Activated CD8-positive, alpha-beta memory T cell treated with anti-CD3 and anti-CD28 coated beads, Interleukin-2, amount 50 U/mL, for 4 hours (primary cell): ENCODE data around the gene PAFAH1B1.
A peak's percentile ranks its signal among the peaks of the same experiment; 100 is the strongest.
"Not testable (repeated sequence)": the region's sequence is repeated elsewhere in the genome, so short reads cannot be mapped to it uniquely, and the experiment has no call there.

Experiments
- DNase-seq: peaks from one replicate; pipeline ENCODE4 v3.0.0-alpha.2; 2020

Gene PAFAH1B1

DNA sequence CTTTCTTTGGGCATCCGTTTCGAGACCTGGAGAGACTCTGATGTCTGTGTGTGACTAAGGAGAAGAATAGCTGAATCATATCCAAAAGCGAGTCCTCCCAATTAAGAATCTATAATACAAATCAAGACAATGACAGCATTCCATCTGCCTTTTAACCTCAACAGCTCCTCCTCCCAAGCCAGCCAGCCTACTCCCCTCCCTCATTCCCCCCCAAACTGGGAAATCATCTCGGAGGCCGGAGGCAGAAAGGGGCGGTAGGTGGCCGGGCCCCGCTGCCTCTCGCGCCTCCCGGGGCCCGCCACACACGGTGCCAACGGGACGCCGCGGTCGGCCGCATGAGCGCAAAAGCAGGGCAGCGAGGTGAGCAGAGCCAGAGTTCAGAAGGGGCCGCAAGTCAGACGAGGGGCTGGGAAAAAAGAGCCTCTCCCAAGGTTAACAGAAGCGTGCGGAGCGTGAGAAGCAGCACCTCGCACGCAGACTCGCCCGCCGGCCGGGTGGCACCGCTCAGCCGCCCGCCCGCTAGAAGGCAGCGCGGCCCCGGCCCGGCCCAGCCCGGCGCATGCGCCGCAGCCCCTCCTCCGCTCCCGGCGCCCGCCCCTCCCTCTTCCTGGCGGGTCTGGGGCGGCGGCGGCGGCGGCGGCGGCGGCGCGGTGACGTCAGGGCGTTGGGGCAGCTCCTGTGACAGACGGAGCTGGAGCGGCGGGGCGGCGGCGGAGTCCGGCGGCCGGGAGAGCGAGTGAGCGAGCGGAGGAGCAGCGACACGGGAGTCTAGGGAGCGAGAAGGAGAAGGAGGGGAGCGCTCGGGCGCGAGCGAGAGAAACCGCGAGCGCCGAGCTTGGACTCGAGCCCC lies at the start of gene PAFAH1B1:
Gene PAFAH1B1 (plus strand): TSS at position 684 of the 850 bp plus-strand sequence. CDS start 44,635 bp downstream, outside the sequence.
- peak; percentile 96 for DNase-seq

DNA sequence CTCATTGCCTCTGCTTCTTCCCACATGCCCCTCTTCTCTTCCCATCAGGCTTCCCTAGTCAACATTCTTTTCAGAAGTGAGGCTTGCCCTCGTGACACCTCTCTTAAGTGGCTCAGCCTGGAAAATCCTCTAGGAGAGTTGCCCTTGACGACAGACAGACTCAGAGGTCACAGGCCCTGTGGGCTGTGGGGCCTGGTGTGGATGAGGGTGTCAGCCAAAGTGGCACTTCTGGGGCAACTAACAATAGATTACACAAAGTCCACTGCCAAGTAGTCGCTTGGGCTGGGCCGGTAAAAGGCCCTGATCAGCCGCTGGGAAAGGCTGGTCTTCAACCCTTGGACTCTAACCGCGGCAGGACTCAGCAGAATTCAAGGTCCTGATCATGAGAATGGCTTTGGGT lies 48.1 kb upstream of the PAFAH1B1 start:
- DNase-seq, result no peak

DNA sequence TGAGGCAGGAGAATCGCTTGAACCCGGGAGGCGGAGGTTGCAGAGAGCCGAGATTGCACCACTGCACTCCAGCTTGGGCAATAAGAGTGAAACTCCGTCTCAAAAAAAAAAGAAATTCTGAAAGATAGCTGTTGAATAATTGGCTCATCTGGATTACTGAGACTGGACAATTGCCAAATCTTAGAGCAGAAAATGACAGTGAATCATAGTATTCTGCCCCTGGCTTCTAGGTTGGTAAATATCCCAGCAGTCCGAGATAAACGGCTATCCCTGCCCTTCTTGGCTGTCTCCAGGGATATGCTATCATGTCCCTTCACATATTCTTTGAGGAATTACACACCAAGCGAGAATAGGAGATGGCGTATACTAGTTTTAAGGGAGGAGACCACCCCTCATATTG lies 46.3 kb upstream of the PAFAH1B1 start:
- DNase-seq, result no peak

DNA sequence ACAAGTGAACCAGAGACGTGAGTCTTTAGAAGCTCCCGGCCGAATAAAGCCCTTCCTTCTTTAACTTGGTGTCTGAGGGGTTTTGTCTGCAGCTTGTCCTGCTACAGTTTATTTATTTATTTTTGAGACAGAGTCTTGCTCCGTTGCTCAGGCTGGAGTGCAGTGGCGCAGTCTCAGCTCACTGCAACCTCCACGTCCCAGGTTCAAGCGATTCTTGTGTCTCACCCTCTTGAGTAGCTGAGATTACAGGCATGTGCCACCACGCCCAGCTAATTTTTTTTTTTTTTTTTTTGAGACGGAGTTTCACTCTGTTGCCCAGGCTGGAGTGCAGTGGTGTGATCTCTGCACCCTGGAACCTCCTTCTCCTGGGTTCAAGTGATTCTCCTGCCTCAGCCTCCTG lies 45.4 kb upstream of the PAFAH1B1 start:
- DNase-seq, result not testable (repeated sequence)

DNA sequence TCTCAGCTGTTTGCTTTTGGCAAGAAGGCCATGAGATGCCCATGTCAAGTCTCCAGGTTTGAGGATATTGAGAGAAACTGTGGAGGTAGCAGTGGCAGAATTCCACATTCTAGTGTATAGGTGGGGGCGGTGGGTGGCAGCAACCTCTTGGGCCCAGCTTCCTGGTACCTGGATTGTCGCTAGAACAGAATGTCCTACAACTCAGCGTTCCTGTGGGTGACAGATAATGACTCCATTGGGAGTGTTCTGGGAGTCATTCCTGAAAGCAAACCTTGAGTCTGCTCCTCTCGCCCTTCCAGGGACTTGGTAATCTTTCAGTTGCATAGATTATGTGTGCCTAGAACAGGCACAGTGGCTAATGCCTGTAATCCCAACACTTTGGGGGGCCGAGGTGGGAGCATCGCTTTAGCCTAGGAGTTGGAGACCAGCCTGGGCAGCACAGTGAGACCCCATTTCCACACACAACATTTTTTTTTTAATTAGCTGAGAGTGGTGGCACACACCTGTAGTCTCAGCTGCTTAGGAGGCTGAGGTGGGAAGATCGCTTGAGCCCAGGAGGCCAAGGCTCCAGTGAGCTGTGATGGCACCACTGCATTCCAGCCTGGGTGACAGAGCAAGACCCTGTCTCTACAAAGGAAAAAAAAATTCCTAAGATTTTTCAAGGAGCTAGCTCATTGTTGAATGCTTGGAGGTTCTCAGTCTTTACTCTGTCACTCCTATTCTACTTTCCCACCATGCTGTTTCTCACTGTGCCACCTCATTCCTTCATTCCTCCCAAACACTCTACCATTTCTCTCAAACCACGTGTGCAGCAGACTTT lies 43.9 kb upstream of the PAFAH1B1 start:
- DNase-seq, result no peak

DNA sequence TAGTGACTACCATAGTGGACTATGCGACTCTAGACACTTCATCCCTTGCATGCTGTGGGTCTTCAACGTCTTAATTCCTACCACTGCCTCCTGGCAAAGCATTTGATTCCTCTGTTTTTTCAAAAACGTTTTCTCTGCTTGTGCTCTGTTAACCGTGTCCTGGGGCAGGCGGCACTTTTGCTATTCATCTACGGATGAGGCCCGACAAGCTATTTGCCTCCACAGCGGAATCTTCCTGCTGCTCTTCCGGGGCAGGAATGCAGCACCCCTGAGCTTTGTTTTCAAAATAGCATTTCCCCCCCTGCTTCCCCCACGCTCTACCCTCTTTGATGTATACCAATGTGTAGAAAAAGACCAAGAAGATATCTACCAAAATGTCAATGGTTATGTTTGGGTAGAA lies 42.0 kb upstream of the PAFAH1B1 start:
- DNase-seq, result no peak

DNA sequence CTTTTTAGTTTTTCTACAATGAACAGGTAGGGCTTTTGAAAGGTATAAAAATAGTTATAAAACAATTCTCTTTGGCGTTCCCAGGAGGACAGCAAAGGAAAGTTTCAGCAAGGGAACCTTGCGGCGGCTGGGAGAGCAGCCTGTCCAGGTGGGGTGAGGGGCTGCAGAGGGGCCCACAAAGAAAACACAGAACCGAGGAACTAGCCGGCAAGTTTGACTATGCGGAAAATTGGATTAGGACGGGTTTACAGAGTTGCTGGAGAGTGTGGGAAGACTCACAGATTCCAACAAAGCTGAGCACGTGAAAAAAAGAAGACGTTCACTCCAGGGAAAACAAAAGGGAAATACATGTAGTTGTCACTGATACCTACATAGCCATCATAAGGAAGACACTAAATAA lies 41.5 kb upstream of the PAFAH1B1 start:
- DNase-seq, result no peak

DNA sequence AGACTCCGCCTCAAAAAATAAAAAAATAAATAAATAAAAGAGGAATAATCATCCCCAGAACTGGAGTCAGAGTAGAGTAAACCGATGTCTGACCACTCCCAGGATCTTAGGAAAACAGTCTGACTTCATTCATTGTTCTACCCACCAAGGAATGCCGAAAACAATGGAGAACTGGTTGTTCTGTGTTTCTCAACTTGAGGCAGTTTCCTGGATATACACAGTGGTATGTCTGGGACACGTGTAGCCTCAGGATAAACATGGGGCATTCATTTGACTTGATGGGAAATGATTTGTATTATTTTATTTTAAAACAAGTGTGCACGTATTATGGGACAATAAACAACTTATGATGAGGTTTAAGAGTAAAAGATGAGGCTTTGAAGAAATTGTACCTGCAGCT lies 32.8 kb upstream of the PAFAH1B1 start:
- DNase-seq, result no peak

DNA sequence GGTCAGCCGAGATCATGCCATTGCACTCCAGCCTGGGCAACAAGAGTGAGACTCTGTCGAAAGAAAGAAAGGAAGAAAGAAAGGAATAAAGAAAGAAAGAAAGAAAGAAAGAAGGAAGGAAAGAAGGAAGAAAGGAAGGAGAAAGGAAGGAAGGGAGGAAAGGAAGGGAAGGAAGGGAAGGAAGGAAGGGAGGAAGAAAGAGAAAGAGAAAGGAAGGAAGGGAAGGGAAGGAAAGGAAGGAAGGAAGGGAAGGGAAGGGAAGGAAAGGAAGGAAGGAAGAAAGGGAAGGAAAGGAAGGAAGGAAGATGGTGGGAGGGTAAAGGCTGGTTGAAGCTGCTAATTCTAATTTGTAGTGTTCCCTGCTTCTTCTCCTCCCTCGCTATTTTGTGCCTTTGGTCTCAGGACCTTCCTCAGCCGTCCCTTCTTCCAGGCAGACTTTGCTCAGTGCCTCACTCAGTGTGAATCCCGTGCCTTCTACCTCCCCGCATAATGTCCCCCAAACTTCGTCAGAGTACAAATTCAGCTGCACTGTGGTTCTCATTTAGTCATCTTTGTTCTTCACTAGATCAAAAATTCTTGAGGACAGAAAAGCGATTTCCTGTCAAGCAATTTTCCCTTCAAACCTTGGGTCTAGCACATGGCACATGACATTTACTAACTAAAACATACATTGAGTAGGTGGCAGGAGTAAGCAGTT lies 31.1 kb upstream of the PAFAH1B1 start:
- DNase-seq, result no peak

DNA sequence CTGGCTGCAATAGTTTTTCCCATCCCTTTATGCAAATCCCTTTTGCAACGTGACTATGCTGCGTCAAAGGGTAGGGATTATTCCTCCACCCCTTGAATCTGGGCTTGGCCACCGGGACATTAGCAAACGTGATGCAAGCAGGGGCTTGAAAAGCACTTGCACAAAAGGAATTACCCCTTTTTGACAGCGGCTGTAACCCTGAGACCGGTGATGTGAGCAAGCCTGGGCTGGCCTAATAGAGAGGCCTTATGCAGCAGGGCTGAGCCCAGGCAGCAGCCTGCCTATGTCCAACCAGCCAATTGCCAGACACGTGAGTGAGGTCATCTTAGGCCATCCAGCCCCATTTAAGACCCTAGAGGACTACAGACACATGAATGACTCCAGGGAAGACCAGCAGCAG lies 30.4 kb upstream of the PAFAH1B1 start:
- DNase-seq, result no peak

DNA sequence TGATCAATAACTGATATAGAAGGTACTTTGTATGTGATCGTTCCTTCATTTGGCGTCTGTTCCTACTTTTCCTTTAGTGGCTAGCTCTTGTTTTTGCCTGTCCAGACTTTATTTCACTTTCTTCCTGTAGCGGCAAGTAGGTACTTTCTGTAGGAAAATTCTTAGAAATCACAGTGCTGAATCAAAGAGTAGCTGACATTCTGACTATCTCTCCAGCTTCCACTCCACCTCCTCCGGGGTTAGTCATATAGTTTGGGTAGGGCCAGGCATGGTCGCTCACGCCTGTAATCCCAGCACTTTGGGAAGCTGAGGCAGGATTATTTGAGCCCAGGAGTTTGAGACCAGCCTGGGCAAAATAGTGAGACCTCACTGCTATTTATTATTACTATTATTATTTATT lies 29.9 kb upstream of the PAFAH1B1 start:
- no peak for DNase-seq

DNA sequence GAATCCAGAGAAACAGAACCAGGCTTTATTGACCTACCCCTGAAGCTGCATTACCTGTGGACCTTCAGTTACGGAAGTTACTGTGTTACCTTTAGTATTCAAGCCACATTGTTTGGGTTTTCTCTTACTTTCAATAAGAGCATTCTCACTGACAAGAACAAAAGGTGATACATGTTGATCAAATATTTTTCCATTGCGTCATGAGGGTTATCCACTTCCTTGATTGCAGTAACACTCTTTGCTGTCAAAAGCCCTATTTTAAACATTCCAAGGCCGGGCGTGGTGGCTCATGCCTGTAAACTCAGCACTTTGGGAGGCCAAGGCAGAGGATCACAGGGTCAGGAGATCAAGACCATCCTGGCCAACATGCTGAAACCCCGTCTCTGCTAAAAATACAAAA lies 28.6 kb upstream of the PAFAH1B1 start:
- no peak for DNase-seq

DNA sequence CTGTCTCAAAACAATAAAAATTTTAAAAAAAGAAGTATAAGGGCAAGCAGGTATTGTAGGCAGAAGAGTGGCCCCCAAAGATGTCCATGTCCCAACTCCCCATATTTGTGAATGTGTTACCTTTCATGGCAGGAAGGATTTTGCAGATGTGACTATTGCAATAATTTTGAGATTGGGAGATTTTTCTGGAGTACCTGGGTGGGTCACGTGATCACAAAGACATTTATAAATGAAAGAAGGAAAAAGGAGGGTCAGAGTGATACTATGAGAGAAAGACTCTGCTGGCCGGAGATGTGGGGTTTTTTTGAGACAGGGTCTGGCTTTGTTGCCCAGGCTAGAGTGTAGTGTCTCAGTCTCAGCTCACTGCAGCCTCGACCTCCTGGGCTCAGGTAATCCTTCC lies 27.4 kb upstream of the PAFAH1B1 start:
- DNase-seq, result no peak

DNA sequence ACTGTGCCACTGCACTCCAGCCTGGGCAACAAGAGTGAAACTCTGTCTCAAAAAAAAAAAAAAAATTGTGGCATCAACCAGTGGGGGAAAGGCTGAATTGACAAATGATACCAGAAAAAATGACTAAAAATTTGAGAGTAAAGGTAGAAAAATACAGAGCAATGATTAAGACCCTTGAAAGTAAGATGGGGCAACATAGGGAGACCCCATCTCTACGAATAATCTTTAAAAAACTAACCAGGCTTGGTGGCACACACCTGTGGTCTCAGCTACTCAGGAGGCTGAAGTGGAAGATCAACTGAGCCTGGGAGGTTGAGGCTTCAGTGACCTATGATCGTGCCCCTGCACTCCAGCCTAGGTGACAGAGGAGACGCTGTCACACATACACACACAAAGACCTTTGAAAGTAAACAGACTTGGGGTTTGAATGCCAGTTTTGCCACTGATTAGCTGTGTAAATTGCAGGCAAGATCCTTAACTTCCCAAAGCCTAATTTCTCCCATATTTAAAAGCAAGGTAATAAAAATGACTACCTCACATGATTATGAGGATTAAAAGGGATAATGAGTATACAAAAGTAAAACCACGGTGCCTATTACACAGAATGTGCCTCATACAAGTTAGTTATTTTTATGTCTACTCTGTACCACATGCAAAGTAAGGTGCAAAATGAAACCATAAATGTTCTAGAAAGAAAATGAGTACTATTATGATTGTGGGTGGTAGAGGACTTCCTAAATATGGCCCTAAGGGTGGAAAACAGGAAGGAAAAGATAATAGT lies 21.7 kb upstream of the PAFAH1B1 start:
- no peak for DNase-seq

DNA sequence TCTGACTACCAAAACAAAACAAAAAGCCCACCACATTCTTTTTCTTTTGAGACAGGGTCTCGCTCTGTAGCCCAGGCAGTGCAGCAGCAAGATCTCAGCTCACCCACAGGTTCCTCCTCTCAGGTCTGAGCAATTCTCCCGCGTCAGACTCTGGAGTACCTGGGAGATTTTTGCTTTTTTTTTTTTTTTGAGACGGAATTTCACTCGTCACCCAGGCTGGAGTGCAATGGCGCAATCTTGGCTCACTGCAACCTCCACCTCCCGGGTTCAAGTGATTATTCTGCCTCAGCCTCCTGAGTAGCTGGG lies 21.2 kb upstream of the PAFAH1B1 start:
- not testable (repeated sequence) for DNase-seq

DNA sequence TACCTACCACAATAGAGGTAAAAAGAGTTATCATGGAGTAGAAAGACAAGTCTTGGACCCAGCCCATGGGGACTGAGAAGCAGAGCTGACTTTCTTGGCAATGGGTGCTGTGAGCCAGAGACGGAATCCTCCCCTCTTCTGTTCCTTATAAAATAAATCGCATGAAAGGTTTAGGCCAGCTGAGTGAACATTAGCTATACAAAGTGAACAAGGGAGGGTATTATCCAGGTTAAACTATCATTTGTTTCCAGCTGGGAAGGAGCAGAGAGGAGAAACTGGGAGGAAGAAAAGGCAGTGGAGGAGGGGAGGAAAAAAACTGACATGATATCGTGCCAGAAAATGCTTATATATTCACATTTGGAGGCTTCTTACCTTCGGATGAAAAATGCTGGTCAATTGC lies 13.3 kb upstream of the PAFAH1B1 start:
- no peak for DNase-seq

DNA sequence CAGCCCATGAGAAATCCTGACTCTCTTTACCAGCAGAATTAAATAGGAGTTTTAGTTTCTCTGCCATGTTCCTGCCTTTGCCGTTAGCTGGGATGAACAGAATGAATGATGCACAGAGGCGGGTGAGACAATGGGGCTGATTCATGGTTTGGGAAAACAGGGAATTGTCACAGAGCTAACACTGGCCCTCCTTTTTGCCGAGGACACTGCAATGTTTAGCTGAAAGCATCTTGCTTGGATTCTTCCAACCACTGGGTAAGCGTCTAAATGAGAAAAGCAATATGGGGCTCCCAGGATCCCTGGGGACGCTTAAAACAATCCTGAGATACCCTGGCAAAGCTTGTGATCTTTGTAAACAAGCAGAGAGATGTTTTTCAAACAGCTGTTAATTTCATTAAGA lies 12.8 kb upstream of the PAFAH1B1 start:
- no peak for DNase-seq

DNA sequence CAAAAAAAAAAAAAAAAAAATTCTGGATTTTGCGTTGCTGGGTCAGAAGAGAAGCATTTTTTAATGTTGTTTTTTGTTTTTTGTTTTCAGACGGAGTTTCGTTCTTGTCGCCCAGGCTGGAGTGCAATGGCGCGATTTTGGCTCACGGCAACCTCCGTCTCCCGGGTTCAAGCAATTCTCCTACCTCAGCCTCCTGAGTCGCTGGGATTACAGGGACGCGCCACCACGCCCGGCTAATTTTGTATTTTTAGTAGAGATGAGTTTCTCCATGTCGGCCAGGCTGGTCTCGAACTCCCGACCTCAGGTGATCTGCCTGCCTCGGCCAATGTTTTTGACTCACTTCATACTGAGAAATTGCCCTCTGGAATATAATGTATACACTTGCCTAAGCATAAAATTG lies 11.0 kb upstream of the PAFAH1B1 start:
- no peak for DNase-seq

DNA sequence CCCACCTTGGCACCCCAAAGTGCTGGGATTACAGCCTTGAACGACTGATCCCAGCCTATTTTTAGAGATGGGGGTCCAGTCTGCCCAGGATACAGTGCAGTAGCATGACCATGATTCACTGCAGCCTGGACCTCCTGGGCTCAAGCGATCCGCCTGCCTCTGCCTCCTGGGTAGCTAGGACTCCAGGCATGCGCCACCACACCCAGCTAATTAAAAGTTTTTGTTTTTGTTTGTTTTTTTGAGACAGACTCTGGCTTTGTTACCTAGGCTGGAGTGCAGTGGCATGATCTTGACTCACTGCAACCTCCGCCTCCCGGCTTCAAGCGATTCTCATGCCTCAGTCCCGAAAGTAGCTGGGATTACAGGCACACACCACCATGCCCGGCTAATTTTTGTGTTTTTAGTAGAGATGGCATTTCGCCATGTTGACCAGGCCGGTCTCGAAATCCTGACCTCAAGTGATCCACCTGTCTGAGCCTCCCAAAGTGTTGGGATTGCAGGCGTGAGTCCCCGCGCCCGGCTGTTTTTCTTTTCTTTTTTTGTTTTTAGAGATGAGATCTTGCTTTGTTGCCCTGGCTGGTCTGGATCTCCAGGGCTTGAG lies 2.3 kb upstream of the PAFAH1B1 start:
- DNase-seq, result no peak

DNA sequence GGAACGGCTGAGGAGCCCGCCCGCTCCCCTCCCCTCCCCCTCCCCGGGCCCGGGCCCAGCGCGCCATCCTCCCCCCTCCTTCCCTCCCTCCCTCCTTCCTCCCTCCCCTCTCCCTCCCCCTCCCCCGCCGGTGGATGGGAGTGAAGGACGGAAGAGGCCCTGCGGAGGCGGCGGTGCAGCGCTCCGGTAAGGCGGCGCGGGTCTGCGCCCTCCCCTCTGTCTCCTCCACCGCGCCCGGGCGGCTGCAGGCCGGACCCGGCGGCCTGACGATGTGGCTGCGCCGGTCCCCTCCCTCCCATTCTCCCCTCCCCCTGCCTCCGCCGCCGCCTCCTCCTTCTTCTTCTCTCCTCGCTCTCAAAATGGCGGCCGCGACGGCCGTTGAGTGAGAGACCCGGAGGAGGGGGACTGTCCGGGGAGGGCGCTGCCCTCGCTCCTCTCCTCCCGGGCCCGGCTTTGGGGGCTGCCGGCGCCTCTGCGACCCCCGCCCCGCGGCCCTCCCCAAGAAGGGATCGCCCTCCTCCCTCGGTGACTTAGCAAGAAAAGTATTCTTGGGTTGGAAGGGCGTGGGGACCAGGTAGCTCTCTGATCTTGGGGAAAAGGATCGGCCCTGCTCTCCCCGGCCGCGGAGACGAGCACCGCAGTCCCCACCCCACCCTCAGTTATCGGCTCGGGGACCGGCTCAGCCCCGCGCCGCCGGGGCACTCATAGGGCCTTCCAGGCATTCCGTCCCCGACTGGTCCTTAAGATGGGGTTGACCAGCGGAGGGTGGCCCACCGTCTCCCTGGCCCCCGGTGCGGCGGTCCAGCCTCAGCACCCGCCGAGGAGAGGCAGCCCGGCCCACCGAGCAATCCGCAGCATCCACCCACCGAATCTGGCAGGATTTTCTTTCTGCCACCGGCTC lies 617 bp downstream of the PAFAH1B1 start:
- DNase-seq, result peak; percentile 77
